T-helper 22 cell (primary cell): ENCODE data around the gene MX1.
"Not testable (repeated sequence)": the region's sequence is repeated elsewhere in the genome, so short reads cannot be mapped to it uniquely, and the experiment has no call there.

Experiments
- DNase-seq: peaks from one replicate; pipeline ENCODE4 v3.0.0-alpha.2; 2020; ENCODE audit warnings: low read depth

MX1 gene

GRCh38 chr21:41407541-41408460, 18.2 kb upstream of the MX1 start:
- no peak for DNase-seq

- DNase-seq: no peak
Measured at GRCh38 chr21:41410361-41410760, 15.7 kb upstream of the MX1 start.

GRCh38 chr21:41410767-41411448, 15.1 kb upstream of the MX1 start:
- DNase-seq: no peak

- DNase-seq: no peak
Measured at GRCh38 chr21:41411449-41412089, 14.5 kb upstream of the MX1 start.

- DNase-seq: not testable (repeated sequence)
Measured at GRCh38 chr21:41417505-41417904, 8.5 kb upstream of the MX1 start.

DNA sequence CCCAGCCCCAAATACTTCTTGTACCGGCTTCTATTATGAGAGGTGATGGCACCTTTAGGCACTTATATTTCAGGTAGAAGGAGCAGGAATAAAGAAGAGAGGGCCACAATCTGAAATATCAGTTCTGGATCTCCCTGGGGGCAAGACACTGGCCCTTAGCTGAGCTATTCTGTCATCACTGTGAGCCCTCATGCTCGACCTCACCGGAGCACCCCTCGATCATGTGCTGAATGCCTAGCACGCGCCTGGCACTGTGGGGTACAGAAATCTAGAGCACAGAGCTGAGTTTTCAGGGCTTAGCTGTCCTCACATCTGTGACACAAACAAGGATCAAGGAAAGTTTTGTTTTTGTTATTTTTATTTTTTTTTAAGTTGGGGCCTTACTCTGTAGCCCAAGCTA, 7.6 kb upstream of the MX1 start:
- DNase-seq: no peak

GRCh38 chr21:41418956-41419680, 6.9 kb upstream of the MX1 start:
- DNase-seq: no peak

DNA sequence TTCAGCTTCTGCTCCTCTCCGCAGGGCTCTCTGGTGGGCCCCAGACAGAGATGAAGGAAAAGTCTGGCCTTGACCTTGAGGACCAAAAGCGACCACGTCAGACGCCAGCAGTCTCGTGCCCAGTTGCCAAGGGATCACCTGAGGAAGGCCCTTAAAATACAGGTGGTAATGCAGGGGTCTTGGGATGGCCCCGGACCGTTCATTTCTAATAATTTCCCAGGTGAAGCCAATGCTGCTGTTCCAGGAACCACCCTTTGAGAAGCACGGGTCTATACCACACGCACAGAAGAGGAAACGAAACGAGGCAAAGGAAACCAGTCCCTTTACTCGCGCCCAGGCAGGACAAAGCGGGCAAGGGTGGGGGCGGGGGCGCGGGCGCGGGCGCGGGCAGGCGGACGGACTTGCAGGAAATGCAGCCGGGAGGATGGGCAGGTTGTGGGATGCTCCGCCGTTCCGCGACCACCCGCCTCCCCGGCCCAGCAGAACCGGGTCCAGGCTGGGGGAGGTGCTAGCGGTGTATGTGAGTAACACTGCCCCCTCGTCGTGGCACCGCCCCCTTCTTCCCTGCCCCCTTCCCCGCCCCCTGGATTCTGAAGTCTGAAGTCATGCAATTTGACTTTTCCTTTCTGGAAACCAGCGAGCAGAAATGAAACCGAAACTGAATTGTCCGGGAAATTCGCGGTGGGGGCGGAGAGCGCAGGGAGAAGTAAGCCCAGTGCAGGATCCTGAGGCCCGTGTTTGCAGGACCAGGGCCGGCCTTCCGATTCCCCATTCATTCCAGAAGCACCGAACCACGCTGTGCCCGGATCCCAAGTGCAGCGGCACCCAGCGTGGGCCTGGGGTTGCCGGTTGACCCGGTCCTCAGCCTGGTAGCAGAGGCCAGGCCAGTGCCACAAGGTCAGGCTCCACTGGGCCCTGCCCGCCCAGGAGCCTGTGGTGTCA, 5.8 kb upstream of the MX1 start:
- DNase-seq: peak; percentile 30

- DNase-seq: not testable (repeated sequence)
Measured at GRCh38 chr21:41420998-41421397, 5.0 kb upstream of the MX1 start.

DNA sequence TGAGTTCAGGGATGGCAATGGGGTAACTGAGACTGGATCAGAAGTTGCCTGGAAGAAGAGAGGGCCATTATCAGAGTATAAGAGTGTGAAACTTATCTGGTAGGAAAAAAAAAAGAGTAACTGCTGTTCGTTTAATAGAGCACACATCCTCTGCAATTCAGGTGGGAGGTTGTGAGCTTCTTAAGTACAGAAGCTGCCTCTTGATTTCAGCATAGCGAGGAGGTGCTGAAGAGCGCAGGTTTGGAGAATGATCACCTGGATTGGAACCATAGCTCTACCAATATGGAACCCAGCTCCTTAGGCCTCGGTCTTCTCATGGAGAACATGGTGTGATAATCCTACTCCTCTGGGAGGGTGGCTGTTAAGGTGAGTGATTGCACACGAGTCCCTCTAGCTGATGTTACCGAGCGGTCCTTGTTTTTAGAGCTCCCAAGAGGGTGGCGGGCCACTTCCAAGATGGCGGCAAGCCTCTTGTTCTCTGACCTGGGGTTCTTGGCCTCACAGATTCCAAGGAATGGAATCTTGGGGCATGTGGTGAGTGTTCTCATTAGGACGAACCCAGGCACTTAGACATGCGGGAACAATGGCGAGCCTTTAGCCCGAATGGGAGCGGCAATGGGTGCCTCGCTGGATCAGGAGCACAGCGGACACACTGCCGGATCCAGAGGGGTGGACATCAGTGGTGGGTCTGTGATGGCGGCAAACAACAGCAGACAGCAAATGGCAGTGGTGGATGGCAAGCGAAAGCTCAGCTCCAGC, 3.3 kb upstream of the MX1 start:
- DNase-seq: no peak

- DNase-seq: not testable (repeated sequence)
Measured at GRCh38 chr21:41423305-41423636, 2.8 kb upstream of the MX1 start.

DNA sequence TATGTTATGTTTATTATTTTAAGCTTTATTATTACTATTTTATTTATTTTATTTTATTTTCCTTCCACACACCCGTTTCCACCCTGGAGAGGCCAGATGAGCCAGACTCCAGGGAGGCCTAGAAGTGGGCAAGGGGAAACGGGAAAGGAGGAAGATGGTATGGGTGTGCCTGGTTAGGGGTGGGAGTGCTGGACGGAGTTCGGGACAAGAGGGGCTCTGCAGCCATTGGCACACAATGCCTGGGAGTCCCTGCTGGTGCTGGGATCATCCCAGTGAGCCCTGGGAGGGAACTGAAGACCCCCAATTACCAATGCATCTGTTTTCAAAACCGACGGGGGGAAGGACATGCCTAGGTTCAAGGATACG, 468 bp upstream of the MX1 start:
- no peak for DNase-seq

DNA sequence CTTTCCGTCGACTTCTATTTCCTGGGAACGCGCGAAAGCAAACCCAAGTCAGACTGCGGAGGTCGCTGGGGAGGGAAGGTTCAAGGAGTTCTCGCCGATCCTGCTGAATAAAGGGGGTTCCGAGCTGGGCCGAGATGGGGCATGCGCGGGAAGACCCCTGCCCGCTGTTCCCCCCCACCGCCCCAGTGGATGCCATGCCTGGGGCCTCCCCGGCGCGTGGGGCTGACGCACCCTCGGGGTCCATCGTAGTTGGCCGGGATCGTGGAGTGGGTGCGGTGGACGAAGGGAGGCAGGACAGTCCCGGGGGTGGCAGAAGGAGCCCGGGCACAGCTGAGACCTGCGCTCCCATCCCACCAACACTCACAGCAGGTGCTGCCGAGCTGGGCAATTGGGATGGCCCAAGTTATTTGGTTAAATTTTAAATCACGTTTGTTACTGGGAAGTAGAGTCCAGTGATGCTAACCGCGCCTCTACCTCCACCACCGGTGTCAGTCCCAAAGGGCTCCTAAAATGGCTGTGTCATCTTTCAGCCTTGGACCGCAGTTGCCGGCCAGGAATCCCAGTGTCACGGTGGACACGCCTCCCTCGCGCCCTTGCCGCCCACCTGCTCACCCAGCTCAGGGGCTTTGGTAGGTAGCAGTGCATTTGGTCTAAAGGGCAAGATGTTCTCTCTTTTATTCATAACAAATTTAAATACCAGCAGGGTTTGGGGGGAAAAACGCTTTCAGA, 801 bp downstream of the MX1 start:
- DNase-seq: no peak

DNA sequence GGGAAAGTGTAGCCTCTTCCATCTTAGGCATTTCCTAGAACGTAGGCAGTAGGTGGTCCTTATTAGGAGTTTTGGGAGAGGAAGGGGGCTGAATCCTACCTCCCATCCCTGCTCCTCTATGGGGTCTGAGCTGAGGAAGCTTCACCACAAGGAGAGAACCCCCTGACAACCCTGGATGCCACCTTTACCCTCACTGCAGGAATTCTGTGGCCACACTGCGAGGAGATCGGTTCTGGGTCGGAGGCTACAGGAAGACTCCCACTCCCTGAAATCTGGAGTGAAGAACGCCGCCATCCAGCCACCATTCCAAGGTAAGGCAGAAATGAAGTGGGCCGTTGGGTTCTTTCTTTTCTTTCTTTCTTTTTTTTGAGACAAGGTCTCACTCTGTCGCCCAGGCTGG, 1.5 kb downstream of the MX1 start:
- no peak for DNase-seq

DNA sequence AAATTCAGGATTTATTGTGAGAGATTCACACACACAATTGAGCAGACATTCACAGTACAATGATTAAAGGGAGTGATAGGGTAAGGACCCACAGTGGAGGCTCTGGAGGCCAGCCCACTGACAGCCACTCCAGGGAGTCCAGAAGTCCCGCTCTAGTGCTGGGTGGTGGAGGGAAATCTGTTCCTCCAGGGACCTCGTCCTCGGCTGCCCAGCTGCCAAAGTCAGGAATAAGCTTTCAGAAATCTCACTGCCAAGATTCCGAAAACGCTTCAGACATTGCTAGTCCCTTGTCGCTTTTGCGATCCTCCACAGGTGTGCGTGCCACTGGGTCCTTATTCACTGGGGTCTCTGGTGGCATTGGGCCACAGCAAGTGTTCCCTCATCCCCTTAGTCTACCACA, 2.3 kb downstream of the MX1 start:
- DNase-seq: no peak

- no peak for DNase-seq
Measured at GRCh38 chr21:41428847-41429246, 2.8 kb downstream of the MX1 start.

- no peak for DNase-seq
Measured at GRCh38 chr21:41429305-41429704, 3.3 kb downstream of the MX1 start.

- no peak for DNase-seq
Measured at GRCh38 chr21:41429925-41430491, 4.0 kb downstream of the MX1 start.

DNA sequence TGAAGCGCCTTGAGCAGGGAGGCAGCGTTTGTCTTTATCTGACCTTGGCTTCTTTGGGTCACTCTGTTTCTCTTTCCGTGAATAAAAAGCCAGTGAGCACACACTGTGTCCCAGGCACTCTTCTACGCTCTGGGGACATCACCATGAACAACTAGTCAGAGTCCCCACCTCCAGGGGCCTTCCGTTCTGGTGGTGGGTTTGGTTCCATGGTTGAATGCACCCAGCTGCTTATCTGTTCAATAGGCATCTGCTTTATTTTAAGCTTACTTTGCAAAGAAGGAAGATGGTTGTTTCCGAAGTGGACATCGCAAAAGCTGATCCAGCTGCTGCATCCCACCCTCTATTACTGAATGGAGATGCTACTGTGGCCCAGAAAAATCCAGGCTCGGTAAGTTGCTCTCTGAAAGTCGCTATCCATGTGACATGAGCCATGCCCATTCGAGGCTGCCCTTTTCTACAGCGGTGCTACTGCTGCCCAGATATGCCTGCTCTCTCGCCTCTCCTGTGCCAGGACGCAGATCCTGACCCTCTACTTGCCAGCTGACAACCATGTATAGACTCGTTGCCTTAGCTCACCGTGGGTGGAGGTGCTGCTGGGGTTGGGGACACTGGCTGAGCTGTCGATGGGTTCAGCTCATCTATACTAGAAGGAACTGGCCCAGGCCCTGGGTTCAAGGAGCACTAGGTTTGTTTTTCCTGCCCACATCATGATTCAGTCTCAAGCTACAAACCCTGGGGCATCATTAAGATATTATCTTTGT, 5.9 kb downstream of the MX1 start:
- DNase-seq: no peak
